22Rv1 (cell line): Measurements from ENCODE around the gene DLGAP3.

Experiments
- H3K27ac ChIP-seq: fragments of 450-650 bp; 2 replicates; pipeline ENCODE4 v1.5.1; 2017
- CTCF ChIP-seq: fragments of 450-650 bp; IDR thresholded peaks from 2 replicates; pipeline ENCODE4 v1.5.1; 2017; ENCODE audit warnings: mild to moderate bottlenecking
- ZFX ChIP-seq: fragments of 450-650 bp; IDR thresholded peaks from 2 replicates; pipeline ENCODE4 v1.6.1; 2017; ENCODE audit warnings: antibody characterized with exemption, borderline replicate concordance

DLGAP3 gene

DNA sequence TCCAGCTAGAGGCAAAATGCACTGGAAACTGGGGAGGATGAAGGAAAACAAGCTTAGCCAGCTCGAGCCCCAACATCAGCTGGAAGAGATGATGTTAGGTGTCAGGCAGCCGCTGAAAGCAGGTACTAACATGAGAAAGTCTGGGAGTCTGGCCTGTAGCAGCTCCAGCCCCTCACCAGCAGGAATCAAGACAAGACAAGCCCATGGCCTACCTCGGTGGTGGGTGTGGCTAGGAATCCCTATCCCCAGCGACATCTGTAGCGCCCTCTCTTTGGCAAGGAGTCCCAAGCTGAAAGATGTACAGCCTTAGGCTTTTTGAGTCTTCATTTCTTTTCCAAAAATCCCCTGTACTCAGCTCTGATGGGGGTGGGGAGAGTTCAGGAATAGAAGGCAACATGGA lies 2.6 kb downstream of the DLGAP3 start:
- no peak overlapping the region for H3K27ac ChIP-seq
- TF ChIP-seq CTCF, result no peak
- no peak for TF ChIP-seq ZFX

- H3K27ac ChIP-seq, result no peak overlapping the region
- no peak for TF ChIP-seq ZFX
- no peak for TF ChIP-seq CTCF
These were observed 3.3 kb downstream of the DLGAP3 start for GRCh38 chr1:34926156-34926555.

DNA sequence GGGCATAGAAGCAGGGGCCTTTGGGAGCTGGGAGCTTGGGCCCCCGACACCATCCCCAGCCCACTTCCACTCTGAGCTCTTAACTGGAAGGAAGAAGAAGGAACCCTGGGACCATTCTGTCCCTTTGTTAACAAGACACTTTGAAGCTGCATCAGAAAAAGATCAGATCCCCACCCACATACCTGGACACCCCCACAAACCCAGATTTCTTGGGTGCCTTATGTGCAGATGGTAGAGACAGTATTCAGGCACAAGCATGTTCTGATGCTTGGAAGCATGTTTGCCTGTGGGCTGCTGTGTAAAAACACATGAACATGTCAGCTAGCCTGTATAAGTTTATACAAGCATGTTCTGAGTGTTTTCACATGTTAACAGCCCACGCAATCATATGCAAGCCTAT lies 3.7 kb downstream of the DLGAP3 start:
- H3K27ac ChIP-seq, result no peak overlapping the region
- TF ChIP-seq ZFX (no peak), CTCF (no peak)

GRCh38 chr1:34924759-34925555 lies 4.5 kb downstream of the DLGAP3 start:
- no peak overlapping the region for H3K27ac ChIP-seq
- TF ChIP-seq ZFX, result no peak
- no peak for TF ChIP-seq CTCF

DNA sequence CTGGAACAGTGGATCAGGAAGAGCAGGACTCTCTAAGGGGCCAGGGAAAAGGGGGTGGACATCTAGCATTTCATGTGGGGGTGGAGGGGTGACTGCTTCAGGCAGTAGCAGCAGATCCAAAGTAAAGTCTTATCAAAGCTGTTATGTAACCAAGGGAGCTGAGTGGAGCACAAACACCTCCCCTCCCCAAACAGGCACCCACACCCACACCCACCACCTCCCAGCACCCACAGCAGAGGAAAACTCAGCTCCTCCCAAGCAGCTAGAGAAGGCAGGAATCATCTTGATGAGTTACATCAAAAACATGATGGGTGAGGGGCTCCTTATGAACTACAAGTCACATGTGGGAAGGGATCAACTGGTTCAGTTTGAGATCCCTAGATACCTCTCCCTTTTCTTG lies 6.0 kb downstream of the DLGAP3 start:
- no peak overlapping the region for H3K27ac ChIP-seq

DNA sequence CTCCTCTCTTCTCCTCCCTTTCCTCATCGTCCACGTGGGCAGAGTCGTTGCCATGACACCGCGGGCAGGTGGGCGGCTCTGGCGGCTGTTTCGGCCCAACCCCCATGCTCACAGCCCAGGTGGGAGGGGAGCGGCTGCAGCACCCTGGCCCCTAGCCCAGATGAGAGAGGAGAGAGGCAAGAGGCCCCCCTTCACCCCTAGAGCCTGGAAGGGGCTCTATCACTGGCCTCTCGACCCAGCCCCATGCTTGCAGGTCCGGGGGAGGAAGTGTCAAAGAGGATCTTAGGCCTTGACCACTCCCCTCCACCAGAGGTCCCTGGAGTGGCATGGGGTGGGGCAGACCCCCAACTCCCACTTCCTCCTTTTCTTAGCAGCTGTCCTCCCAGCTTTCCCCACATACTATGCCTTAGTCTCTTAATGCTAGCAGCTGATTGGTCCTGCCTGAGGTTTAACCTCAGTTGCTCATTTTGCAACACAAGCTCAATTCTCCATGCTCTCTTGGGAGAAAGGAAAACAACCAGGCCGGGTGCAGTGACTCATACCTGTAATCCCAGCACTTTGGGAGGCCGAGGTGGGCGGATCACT lies 10.4 kb downstream of the DLGAP3 start:
- TF ChIP-seq CTCF (no peak), ZFX (no peak)
- no peak overlapping the region for H3K27ac ChIP-seq

More for the DNA sequence above, 6.0 kb downstream of the DLGAP3 start:
- TF ChIP-seq CTCF (no peak), ZFX (no peak)

DNA sequence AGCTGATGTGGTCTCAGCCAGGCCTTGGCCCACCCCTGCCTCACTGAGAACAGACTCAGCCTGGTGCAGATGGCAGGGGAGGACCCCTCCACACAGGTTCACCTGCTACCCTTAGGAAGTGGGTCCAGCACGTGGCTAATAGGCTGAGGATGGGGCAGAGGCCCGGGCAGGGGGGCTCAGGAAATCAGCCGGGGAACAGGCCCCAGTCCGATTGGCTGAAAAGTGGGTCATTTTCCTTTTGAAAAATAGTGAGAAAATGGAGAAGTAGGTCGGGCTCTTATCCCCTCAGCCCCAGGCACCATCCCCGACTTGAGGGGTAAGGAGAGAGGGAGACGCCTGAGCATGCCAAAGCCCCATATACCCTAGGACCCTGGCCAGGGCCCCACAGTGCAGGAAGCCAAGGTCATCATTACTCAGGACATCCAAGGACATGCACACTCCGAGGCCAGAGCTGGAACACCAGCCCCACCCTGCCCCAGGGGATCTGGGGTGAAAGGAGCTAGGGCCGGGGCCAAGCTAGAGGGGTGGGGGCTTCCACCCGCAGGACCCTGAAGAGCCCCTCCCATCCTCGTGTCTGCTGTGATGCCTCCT lies 11.0 kb downstream of the DLGAP3 start:
- no peak overlapping the region for H3K27ac ChIP-seq
- TF ChIP-seq ZFX (no peak), CTCF (no peak)
